IPS-11a (cell line): ENCODE measurements around the gene GSTA5.
"Not testable (repeated sequence)": the region's sequence is repeated elsewhere in the genome, so short reads cannot be mapped to it uniquely, and the experiment has no call there.

Source experiments
- H3K4me3 ChIP-seq: one replicate; pipeline ENCODE4 v1.5.1; 2013; ENCODE audit warnings: low read depth, low read length, control low read depth

GSTA5 gene

DNA sequence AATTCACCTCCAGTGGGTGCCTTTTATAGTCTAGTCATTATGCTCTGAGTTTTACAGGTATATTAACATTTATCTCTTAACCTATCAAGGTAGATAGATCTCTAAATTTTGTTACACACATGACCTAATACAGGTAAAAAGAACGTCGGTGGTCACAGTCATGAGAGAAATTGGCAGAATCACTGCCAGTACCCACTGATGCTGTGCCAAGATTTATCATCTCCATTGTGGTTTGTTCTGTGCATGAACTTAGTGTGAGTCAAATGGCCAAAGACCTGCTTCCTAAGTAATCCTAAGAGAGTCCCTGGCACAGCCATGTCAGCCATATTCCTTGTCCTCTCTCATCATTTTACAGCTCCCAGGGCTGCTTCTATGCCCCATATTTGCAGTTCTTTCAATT is 46.2 kb downstream of the GSTA5 start:
- H3K4me3 ChIP-seq, result not testable (repeated sequence)

GRCh38 chr6:52790861-52791260 is 49.8 kb downstream of the GSTA5 start:
- H3K4me3 ChIP-seq, result no peak overlapping the region

DNA sequence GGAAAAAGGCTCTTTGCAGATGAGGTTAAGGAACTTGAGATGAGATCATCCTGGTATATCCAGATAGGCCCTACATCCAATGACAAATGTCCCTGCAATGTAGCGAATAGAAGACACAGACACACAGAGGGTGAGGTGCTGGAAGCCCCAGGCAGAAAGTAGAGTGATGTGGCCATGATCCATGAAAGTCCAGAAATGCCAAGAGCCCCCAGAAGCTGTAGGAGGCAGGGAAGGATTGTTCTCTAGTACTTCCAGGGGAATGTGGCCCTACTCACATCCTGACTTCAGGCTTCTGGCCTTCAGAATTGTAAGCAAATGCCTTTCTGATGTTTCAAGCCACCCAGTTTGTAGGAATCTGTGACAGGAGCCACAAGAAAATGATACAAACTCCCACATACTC is 51.0 kb downstream of the GSTA5 start:
- not testable (repeated sequence) for H3K4me3 ChIP-seq

- no peak overlapping the region for H3K4me3 ChIP-seq
Measured at GRCh38 chr6:52788478-52788877, 52.1 kb downstream of the GSTA5 start.

DNA sequence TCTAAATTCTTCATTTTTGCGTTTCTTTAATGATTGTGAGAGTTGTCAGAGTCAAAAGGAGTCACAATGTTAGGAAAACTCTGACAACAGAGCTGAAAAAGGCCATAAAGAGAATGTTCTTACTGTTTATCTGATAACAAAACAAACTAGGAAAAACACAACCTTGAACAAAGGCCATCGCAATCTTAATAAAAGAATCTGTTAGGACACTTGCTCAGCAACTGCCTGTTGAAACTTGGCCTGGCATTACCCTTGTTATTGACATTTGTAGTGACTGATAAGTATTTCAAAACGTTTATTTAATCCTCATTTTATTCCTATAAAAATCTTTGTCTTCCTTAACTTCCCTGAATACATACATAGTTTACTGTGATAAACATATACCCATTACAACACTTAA is 52.7 kb downstream of the GSTA5 start:
- no peak overlapping the region for H3K4me3 ChIP-seq

GRCh38 chr6:52786249-52786956 is 54.2 kb downstream of the GSTA5 start:
- H3K4me3 ChIP-seq, result no peak overlapping the region

- not testable (repeated sequence) for H3K4me3 ChIP-seq
Measured at GRCh38 chr6:52782696-52783274, 57.8 kb downstream of the GSTA5 start.

- H3K4me3 ChIP-seq, result not testable (repeated sequence)
Measured at GRCh38 chr6:52782209-52782608, 58.4 kb downstream of the GSTA5 start.
